GM21515 (cell line): Measurements from ENCODE around the gene COQ2.

Source experiments
- ATAC-seq: cut with Tn5 transposase; IDR thresholded peaks from one replicate; pipeline ENCODE4 v1.9.1; 2021; ENCODE audit not compliant: unreplicated experiment

The COQ2 gene

GRCh38 chr4:83219344-83220331, 65.0 kb downstream of the COQ2 start:
- peak; percentile 27 for ATAC-seq

DNA sequence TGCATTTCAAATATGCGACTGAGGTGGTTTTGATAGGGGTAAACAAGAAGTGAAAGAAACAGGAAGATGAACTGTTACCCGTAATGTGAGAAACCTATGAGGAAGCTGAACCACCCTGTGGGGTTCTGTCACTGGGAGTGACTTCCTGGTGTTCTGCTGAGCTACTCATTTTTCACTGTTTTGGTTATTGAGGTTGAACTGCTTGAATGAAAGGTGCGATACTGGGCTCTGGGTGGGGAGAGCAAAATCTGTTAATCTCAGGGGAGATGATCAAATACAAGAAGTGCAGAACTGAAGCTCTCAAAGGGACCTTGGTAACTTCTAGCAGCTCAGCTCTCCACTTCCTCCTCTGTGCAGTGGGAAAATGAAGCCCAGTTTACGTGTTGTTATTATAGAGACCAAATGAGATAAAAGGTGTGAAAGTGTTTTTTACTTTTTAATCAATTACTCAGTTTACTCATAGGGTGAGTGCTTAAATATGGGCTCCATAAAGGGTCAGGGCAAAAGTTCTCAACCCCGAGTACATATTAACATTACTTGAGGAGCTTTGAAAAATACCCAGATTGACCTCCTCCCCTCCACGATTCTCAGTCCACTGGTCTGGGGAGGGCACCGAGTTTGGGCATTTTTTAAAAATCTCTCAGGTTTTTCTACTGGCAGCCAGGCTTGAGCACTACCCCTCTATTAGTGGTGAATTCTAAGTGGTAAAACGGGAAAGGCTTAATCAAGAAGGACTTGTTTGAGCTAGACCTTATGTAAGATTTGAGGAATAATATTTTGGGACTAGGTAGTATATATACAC, 66.7 kb downstream of the COQ2 start:
- ATAC-seq: peak; percentile 78

DNA sequence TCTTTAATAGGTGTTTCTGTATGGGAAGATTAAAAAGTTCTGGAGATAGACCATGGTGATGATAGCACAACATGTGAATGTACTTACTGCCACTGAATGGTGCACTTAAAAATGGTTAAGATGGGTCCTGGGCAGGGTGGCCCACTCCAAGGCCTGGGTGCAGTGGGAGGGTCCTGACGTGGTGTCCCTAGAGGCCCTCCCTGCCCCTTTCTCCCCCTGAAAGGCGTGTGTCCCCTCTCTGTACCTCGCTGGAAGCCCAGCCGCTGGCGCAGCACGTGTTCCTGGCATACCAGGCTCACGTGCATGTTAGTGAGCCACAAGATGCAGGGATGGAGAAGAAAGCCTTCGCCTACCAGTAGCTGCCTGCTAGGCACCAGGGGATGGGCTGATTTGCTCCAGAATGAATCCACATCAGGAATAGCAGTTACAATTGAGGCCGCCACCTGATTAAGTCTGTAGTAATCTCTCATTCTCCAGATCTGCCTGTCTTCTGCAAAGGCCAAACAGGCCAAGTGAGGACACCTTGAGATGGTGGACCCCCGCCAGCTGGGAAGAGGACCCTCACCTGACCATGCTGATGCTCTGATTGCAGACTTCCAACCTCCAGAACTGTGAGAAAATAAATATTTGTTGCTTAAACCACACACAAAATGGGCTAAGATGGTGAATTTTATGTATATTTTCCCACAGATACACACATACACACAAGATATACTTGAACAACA, 67.5 kb downstream of the COQ2 start:
- no peak for ATAC-seq

- ATAC-seq: no peak
Observed at GRCh38 chr4:83214079-83214478, 70.5 kb downstream of the COQ2 start.
